ENCODE data around the gene GSK3B. TPM values are rescaled to one million over a fixed set of nuclear protein-coding genes. Genes with fewer than 3 reads are reported as not detected.

Gene GSK3B
- total RNA-seq, 4 donors from 2014 or later, result 35.0 to 53.2 (median 44.0) TPM

DNA sequence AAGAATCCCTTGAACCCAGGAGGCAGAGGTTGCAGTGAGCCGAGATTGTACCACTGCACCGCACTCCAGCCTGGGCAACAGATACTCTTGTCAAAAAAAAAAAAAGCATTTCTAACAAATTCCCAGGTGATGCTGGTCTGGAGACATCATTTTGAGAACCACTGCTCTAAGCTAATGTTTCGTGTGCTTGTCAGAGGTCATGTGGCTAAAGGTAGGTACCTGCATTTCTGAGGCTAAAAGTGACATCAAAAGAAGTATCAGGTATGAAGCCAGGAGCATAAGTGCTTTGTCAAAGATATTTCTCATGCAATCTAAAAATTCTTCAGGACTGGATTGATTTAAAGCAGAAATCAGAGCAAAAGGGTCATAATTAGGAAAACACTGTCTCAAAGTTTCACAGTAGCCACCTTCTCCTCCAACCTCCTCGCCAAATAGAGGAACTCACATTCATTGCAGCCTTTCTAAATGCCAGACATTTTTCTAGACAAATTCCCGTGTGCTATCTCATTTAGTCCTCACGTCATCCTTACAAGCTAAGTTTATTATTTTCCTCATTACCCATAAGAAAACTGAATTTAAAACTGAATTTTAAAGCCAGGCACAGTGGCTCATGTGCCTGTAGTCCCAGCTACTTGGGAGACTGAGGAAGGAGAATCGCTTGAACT lies 25.7 kb upstream of the GSK3B start:
- intact Hi-C loops (cut with DNase I), result no loop called here
- H3K27me3 ChIP-seq, result no peaks in the 10 kb centered on the region
- no peak overlapping the region for H3K27ac ChIP-seq
- no peak for TF ChIP-seq POLR2A (IDR thresholded peaks at IDR 0.05)
- TF ChIP-seq, protein P1, sequence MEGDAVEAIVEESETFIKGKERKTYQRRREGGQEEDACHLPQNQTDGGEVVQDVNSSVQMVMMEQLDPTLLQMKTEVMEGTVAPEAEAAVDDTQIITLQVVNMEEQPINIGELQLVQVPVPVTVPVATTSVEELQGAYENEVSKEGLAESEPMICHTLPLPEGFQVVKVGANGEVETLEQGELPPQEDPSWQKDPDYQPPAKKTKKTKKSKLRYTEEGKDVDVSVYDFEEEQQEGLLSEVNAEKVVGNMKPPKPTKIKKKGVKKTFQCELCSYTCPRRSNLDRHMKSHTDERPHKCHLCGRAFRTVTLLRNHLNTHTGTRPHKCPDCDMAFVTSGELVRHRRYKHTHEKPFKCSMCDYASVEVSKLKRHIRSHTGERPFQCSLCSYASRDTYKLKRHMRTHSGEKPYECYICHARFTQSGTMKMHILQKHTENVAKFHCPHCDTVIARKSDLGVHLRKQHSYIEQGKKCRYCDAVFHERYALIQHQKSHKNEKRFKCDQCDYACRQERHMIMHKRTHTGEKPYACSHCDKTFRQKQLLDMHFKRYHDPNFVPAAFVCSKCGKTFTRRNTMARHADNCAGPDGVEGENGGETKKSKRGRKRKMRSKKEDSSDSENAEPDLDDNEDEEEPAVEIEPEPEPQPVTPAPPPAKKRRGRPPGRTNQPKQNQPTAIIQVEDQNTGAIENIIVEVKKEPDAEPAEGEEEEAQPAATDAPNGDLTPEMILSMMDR (IDR thresholded peaks at IDR 0.05), result no peak
- 86 to 95% methylated on average over 7 of the region's 7 CpGs for WGBS, 2 donors
- no peaks in the 10 kb centered on the region for H3K36me3 ChIP-seq
- H3K4me1 ChIP-seq, result no peaks in the 10 kb centered on the region
- H3K4me3 ChIP-seq (replicated peaks in 1 of 3), result no peak overlapping the region
- DNase-seq, result no peak
- H3K9me3 ChIP-seq, result no peaks in the 10 kb centered on the region

DNA sequence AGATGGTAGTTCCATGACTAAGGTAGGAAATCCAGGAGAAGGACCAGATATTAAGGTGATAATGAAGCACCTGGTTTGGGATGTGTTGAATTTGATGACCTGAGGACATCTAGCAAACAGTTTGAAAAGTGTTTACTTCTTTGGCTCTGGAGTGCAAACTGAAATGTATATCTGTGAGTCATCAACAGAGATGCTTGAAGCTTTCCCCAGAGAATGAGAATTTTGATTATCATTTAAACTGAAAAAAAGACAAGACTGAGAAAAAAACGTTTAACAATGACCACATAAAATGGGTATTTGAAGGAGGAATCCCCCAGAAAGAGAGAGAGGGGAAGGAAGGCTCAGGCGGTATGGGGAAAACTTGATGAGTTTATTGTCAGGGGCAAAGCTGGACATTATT lies 20.7 kb upstream of the GSK3B start:
- Histone ChIP-seq H3K27ac (no peak overlapping the region), H3K4me3 (replicated peaks in 1 of 3) (no peak overlapping the region), H3K36me3 (no peaks in the 10 kb centered on the region), H3K27me3 (no peaks in the 10 kb centered on the region), H3K9me3 (no peaks in the 10 kb centered on the region), H3K4me1 (no peaks in the 10 kb centered on the region)
- TF ChIP-seq, protein P1 (IDR thresholded peaks at IDR 0.05), result no peak
- no peak for TF ChIP-seq POLR2A (IDR thresholded peaks at IDR 0.05)
- DNase-seq, result no peak
- 66 to 68% methylated on average over 2 of the region's 2 CpGs for WGBS, 2 donors
- intact Hi-C loops (cut with DNase I), result no loop called here

DNA sequence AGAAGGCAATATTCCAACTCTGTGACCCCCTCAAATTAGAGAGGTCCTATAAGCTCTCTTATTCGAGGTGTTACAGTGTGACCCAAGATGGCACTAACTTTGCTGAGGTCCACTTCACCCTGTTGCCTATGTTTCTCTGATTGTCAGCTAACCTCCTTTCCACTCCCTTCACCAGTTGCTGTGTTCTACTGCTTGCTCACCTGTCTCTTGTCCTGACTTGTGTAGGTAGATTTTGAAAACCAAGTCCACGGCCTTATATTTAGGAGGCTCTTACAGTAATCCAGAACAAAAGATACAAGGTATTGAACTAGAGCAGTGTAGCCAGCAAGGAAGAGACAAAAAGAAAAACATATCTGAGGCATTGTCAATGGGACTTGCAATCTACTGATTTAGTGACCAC lies 20.1 kb upstream of the GSK3B start:
- no peak for DNase-seq
- Histone ChIP-seq H3K27me3 (no peaks in the 10 kb centered on the region), H3K36me3 (no peaks in the 10 kb centered on the region), H3K4me1 (no peaks in the 10 kb centered on the region), H3K9me3 (no peaks in the 10 kb centered on the region), H3K4me3 (replicated peaks in 1 of 3) (no peak overlapping the region), H3K27ac (no peak overlapping the region)
- TF ChIP-seq, protein P1 (IDR thresholded peaks at IDR 0.05), result no peak
- TF ChIP-seq POLR2A (IDR thresholded peaks at IDR 0.05), result no peak
- WGBS, 2 donors, result 97 to 98% methylated on average over 2 of the region's 2 CpGs
- intact Hi-C loops (cut with DNase I), result no loop called here

DNA sequence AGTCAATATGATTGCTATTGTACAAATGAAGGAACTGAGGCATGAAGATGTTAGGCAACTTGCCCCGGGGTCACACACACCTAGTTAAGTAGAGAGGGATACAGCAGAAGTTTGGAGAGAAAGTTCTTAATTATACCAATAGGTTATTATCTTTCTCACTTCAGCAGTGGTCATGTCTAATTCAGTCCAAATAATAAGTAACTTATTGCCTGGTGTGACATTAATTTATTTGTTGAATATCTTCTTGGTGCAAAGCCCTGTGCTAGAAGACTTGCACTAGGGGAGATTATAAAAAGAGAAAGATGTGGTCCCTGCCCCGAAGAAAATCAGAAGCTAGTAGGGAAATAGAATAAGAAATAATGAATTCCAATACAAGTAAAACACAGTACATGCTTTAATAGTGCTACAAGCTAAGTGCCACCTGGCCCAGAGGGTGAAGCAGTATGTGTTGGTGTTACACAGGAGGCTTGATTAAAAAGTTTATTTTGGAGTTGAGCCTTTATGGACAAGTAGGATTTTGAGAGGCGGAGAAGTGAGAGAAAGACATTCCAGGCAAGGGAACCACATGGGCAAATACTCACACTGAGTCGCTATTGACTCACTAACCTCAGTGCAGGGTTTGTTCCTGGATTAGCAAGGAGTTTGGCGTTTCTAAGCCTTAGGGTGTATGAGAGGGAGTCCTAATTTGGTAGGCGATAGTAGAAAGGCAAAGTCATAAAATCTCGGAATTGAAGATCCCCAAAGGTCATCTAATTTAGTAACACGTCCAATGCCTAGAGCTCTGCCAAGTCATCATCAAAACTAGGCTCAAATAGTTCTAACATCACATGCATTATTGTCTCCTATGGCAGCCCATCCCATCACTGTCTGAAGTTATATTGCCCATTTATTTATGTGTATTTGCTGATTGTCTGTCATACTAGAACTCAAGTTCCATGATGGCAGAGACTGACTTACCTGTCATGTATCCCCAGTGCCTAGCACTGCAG lies 19.2 kb upstream of the GSK3B start:
- 69 to 70% methylated on average over 7 to 8 of the region's 8 CpGs for WGBS, 2 donors

More for the DNA sequence above, 19.2 kb upstream of the GSK3B start:
- DNase-seq, result peak; percentile 28 to 35
- Histone ChIP-seq H3K36me3 (no peaks in the 10 kb centered on the region), H3K4me1 (no peaks in the 10 kb centered on the region), H3K27ac (no peak overlapping the region), H3K4me3 (replicated peaks in 1 of 3) (no peak overlapping the region), H3K27me3 (no peaks in the 10 kb centered on the region), H3K9me3 (no peaks in the 10 kb centered on the region)
- TF ChIP-seq, protein P1 (IDR thresholded peaks at IDR 0.05), result no peak
- no peak for TF ChIP-seq POLR2A (IDR thresholded peaks at IDR 0.05)
- intact Hi-C loops (cut with DNase I), result no loop called here

All from thyroid gland (tissue), 4 donors.